HG03108 (cell line): ENCODE results near the gene PAQR7.

ENCODE experiments used
- ATAC-seq: cut with Tn5 transposase; IDR thresholded peaks from one replicate; pipeline ENCODE4 v1.9.1; 2021; ENCODE audit warnings: moderate library complexity; ENCODE audit not compliant: unreplicated experiment

The PAQR7 gene

DNA sequence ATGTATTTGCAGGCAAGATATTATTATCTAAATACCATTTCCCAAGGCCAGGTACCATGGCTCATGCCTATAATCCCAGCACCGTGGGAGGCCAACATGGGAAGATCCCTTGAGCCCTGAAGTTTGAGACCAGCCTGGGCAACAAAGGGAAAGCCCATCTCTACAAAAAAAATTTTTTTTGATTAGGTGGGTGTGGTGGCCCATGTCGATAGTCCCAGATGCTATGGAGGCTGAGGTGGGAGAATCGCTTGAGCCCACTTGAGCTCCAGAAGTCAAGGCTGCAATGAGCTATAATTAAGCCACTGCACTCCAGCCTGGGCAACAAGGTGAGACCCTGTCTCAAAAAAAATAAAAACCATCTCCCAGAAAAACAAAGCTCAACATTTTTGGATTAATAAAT, 28.5 kb upstream of the PAQR7 start:
- ATAC-seq, result no peak

GRCh38 chr1:25902462-25902861, 27.0 kb upstream of the PAQR7 start:
- ATAC-seq, result no peak

DNA sequence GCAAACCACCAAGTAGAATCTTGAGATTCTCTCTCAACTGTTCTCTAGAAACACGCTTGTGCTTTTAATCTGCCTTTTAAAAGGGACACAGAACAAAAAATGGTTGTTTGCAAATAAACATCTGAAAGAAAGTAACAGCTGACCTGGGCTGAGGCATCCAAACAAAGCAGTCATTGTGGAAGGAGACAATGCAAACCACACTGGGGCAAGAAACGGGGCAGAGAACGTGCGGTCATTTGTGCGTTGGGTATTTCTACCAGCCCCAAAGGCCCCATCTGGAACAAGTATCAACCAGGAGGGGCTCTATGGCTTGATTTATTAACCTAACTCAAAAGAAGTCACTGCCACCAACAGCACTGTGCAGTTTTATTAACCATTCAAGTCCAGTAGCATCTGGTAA, 24.7 kb upstream of the PAQR7 start:
- ATAC-seq, result no peak

DNA sequence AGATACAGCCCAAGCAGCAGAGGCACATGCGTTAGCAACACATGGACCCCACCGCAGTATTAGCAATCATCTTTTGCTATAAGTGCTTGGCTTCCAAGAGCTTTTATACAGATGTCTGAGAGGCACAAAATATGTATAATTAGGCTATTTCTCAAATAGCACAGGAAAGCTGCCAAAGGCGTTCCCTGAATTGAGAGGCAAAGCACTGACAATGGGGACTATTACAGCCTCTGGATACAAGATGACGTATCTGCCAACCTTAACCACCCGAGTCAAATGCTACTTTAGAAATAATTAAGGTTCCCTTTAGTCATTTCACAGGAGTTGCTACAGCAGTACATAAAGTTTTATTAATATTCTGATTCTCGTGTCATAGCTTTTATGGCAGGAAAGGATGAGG, 24.3 kb upstream of the PAQR7 start:
- ATAC-seq, result no peak

- ATAC-seq, result no peak
Measured at GRCh38 chr1:25898223-25899015, 22.9 kb upstream of the PAQR7 start.

- ATAC-seq, result no peak
Measured at GRCh38 chr1:25897754-25898153, 22.2 kb upstream of the PAQR7 start.

GRCh38 chr1:25896266-25896665, 20.8 kb upstream of the PAQR7 start:
- no peak for ATAC-seq

GRCh38 chr1:25895365-25895990, 20.0 kb upstream of the PAQR7 start:
- peak; percentile 69 for ATAC-seq

- ATAC-seq, result no peak
Measured at GRCh38 chr1:25893116-25893515, 17.6 kb upstream of the PAQR7 start.

DNA sequence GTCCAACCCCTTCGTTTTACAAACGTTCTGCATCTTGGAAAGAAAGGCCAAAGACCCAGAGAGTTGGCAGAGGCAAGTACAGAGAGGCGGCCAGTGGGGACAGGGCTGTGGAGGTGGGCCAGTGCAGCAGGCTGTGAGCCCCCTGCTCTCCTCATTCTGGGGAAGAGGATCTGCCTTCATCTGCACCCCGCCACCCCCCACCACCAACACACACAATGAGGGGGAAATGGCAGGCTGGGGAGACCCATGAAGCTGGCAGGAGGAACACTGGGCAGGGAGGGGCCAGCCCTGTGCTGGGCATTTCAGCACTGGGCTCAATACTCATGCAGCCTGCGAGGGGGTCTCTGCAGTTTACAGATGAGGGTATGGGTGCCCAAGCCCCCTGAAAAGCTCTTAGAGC, 16.1 kb upstream of the PAQR7 start:
- ATAC-seq, result no peak

DNA sequence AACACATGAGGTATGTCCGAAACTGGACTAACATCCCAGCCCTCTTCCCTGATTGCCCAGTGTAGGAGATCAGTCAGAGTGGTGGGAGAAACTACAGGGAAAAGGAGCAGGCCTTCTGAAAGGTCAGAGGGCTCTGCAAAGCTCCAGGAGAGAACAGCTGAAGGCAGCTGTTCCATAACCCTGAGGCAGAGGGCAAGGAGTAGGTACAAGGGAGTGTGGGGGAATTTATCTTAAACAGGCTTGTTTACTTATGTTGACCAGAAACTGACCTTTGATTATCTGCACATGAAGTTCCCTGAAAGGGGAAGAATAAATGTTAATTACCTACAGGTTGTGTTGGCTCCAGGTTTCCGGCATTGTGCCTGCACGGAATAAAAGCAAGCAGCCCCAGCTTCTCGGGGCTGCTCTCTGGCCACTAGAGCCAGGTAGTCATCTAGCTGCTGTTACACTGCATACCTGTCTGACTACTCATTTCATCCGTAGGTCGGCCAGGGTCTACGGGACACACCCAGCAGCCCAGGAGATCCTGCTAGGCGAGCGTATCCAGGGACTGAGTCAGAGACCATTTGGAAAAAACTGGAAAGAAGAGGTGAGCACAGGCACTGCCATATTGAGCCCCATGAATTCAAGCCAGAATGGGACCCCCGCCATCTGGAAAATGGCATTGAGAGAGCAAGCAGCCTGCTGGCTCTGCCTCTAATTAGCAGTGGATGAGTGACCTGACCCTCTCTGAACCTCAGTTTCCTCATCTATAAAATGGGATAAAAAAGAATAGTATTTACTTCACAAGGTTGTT, 14.9 kb upstream of the PAQR7 start:
- no peak for ATAC-seq

DNA sequence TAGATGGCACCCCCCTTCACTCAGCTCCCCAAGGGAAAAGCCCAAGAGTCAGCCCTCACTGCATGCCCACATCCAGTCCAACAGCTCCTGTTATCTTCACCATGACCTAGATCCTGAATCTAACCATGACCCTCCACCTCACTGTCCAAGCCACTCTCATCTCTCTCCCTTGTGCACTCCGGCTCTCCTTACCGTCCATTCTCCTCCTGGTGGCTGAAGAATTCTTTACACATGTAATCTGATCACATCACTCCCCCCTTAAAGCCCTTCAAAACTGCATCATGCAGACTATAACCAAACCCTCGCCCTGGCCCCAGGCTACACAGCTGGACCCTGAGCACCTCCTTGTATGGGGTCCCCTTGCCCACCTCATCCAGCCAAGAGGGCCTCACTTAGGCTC, 14.0 kb upstream of the PAQR7 start:
- ATAC-seq, result no peak

DNA sequence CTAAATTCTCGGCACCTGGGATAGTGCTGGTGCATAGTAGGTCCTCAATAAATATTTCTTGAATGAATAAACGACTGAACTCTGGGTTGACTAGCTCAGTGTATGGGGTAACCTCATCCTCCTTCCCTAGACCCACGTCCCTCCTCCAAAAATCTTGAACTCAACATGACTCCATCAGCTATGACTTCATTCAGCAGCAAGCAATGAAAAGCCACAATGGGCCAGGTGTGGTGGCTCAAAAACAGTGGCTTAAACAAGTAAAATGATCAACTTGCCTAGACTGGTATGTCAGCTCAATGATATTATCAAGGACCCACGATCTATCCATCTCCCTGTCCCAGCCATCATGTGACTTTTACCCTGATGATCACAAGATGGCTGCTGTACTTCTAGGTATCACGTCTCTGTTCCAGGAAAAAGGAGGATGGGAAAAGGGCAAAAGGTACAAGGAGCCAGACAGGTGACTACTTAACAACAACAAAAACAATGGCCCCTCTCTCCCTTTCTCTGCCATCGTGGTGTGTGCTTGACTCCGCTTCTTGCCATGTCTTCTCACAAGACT, 13.0 kb upstream of the PAQR7 start:
- ATAC-seq, result no peak

- no peak for ATAC-seq
Measured at GRCh38 chr1:25885602-25886001, 10.1 kb upstream of the PAQR7 start.

DNA sequence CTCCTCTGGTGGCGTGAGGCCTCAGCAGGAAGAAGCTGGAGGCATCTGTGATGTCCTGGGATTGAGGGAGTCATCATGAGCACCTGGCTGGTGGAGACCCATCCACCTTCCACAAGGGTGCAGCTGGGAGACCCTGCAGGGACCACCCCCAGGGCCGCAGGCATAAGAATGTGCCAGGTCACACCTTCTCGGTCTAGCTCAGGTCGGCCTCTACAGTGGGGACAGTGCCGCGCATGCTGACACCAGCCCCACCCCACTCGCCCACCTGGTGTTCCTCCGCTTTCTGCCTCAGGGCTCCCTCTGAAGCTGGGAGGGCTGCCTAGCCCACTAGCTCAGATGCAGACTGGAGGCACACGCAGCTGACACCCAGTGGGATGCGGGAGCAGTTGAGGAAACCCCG, 5.8 kb upstream of the PAQR7 start:
- ATAC-seq, result no peak

DNA sequence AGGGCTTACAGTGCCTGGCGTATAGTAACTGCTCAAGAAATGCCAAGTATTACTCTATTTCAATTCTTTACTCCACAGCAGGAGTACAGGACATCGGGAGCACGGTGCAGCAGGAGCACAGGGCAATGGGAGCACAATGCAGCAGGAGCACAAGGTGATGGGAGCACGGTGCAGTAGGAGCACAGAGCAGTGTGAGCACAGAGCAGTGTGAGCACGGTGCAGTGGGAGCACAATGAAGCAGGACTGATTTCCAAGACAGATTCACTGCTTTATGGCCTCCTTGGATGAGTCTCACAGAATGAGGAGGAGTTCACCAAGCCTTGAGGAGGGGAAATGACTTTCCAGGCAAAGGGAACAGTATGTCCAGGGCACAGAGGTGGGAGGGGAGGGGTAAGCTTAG, 5.0 kb upstream of the PAQR7 start:
- no peak for ATAC-seq

GRCh38 chr1:25879675-25880074, 4.2 kb upstream of the PAQR7 start:
- no peak for ATAC-seq

GRCh38 chr1:25878690-25879089, 3.2 kb upstream of the PAQR7 start:
- no peak for ATAC-seq

DNA sequence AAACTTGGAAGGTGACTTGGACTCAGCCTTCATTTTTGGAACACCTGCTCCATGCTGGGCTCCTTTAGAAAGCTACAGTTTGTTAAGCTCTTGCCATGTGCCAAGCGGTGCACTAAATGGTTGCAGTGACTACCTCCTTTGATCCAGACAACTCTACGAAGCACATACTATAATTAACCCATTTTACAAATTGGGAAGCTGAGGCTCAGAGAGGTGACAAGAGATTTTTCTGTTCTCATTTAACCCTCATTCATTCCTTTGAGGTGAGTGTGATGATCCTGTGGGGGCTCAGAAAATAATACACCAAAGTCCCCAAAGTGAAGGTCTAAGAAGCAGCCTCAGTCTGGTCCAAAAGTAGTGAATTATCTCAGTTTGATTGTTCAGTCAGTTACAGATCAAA, 1.6 kb upstream of the PAQR7 start:
- ATAC-seq, result no peak

- ATAC-seq, result no peak
Measured at GRCh38 chr1:25876693-25877077, 1.2 kb upstream of the PAQR7 start.

GRCh38 chr1:25875856-25876692, 566 bp upstream of the PAQR7 start:
- ATAC-seq, result peak; percentile 24
